Epithelial cell of proximal tubule (primary cell): ENCODE measurements around the gene TSPAN10. TPM values are rescaled to one million over a fixed set of nuclear protein-coding genes. Genes with fewer than 3 reads are reported as not detected.

ENCODE experiments used
- DNase-seq: peaks from one replicate; pipeline ENCODE4 v3.0.0-alpha.2; 2011; ENCODE audit warnings: low read depth
- H3K4me3 ChIP-seq: 2 replicates; pipeline ENCODE4 v1.5.1; 2011; ENCODE audit warnings: low read depth, mild to moderate bottlenecking, low read length
- total RNA-seq: library from RNA; depleted of rRNA; stranded (reverse); fragments of >200 nt; gene quantifications from 2 replicates; pipeline ENCODE4 v1.2.3, GENCODE V29; 2015
- TF ChIP-seq, protein P1 (sequence below): conservative IDR thresholded peaks from 2 replicates; pipeline ENCODE4 v1.5.1; 2012; ENCODE audit warnings: low read depth, mild to moderate bottlenecking, low read length

TSPAN10 gene
- total RNA-seq, 1 donor from 2014 or later: 0.29 TPM

DNA sequence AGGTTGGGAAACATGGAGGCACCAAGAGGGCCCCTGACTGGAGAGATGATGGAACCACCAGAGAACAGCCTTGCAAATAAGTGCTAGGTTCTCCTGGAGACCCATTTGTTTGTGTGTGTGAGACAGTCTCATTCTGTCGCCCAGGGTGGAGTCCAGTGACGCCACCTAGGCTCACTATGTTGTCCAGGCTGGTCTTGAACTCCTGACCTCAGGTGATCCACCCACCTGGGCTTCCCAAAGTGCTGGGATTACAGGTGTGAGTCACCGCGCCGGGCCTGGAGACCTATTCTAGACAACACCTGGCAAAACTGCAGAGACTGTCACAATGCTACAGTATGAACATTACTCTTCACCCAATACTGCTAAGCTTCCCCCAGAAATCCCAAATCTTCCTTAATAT is 1.6 kb upstream of the TSPAN10 start:
- H3K4me3 ChIP-seq: peak overlapping the region; percentile 72
- DNase-seq: no peak
- TF ChIP-seq, protein P1, sequence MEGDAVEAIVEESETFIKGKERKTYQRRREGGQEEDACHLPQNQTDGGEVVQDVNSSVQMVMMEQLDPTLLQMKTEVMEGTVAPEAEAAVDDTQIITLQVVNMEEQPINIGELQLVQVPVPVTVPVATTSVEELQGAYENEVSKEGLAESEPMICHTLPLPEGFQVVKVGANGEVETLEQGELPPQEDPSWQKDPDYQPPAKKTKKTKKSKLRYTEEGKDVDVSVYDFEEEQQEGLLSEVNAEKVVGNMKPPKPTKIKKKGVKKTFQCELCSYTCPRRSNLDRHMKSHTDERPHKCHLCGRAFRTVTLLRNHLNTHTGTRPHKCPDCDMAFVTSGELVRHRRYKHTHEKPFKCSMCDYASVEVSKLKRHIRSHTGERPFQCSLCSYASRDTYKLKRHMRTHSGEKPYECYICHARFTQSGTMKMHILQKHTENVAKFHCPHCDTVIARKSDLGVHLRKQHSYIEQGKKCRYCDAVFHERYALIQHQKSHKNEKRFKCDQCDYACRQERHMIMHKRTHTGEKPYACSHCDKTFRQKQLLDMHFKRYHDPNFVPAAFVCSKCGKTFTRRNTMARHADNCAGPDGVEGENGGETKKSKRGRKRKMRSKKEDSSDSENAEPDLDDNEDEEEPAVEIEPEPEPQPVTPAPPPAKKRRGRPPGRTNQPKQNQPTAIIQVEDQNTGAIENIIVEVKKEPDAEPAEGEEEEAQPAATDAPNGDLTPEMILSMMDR: no peak

DNA sequence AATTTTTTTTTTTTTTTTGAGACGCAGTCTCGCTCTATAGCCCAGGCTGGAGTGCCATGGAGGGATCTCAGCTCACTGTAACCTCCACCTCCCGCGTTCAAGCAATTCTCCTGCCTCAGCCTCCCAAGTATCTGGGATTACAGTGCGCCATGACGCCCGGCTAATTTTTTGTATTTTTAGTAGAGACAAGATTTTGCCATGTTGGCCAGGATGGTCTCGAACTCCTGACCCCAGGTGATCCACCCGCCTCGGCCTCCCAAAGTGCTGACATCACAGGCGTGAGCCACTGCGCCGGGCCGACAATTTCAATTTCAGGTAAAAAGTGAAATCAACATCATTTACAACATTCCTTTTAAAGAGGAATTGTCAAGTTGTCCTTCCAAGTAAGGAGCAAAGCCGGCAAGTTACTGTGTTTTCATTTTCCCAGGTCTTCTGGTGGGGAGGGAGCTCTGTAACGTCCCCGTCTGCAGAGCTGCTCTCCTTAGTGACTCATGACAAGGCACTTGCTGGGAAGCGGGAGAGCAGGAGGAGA is 957 bp upstream of the TSPAN10 start:
- peak overlapping the region; percentile 72 for H3K4me3 ChIP-seq
- no peak for DNase-seq
- TF ChIP-seq, protein P1: peak; percentile 1

DNA sequence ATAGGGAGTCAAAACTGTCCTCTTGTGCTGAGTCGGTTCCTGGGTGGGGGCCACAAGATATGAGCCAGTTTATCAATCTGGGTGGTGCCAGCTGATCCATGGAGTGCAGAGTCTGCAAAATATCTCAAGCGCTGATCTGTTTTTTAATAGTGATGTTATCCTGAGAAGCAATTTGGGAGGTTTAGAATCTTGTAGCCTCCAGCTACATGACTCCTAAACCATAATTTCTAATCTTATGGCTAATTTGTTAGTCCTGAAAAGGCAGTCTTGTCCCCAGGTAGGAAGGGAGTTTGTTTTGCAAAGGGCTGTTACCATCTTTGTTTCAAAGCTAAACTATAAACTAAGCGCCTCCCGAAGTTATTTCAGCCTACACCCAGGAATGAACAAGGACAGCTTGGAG is 1.7 kb downstream of the TSPAN10 start:
- DNase-seq: no peak
- no peak overlapping the region for H3K4me3 ChIP-seq
- TF ChIP-seq, protein P1: no peak

DNA sequence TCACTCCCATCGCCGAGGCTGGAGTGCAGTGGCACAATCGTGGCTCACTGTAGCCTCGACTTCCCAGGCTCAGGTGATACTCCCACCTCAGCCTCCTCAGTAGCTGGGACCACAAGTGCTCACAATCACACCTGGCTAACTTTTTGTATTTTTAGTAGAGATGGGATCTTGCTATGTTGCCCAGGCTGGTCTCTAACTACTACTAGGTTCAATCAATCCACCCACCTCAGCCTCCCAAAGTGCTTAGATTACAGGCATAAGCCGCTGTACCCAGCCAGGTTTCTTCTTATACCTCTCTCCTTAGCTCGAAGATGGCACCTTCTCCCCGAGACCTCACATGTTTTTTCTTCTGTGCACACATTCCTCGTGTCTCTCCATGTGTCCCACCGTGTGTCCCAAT is 3.0 kb downstream of the TSPAN10 start:
- DNase-seq: no peak
- H3K4me3 ChIP-seq: no peak overlapping the region
- TF ChIP-seq, protein P1: no peak

DNA sequence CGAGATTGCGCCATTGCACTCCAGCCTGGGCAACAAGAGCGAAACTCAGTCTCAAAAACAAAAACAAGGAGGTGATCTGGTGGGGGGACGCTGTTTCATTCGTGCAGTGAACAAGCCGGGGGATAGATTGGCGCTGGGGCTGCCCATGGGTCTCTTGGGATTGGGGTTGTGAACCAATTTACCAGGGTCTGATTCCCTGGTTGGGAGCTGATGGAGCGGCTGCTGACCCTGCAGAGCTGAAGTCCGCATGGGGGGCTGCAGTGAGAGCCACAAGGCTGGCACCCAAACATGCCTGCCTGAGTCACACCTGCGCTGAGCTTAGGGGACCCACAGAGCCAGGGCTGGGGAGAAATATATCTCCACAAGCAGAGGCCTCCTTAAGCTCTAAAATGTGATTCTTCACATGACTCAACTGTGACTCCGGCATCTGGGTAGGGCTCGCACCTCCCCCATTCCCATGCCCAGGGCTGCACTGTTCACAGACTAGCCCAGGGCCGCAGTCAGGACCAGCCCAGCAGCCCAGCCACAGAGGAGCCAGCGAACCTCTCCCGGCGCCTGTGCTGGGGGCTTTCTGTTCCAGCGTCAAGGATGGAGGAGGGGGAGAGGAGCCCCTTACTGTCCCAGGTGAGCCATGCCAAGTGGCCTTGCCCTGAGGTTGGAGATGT is 5.0 kb downstream of the TSPAN10 start:
- TF ChIP-seq, protein P1: no peak
- no peak for DNase-seq
- no peak overlapping the region for H3K4me3 ChIP-seq

DNA sequence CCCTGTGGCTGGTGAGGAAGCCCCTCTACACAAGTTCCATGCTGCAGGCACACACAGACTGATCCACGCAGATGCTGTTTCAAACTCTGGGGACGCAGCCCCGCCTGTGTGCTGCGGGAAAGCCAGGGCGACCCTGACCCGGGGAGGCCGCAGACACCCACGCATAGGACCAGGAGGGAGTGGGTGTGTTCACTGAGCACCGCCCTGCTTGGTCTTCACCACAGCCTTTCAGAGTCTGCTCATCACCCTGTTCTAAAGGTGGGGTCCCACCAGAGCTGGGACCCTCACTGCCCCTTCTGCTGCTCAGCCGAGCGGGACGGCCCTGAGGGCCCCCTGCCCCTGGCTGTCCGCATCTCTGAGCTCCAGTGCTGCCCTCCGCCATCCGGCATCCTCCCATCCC is 7.5 kb downstream of the TSPAN10 start:
- DNase-seq: no peak
- TF ChIP-seq, protein P1: no peak
- H3K4me3 ChIP-seq: no peak overlapping the region
